DMS79 treated with DMSO at 0.1 percent for 48 hours (cell line): ENCODE results near the gene HAUS7.
"Not testable (repeated sequence)": the region's sequence is repeated elsewhere in the genome, so short reads cannot be mapped to it uniquely, and the experiment has no call there.

Source experiments
- DNase-seq: peaks from one replicate; lab custom pipeline; 2025; lab: John Stamatoyannopoulos, UW

The HAUS7 gene

GRCh38 chrX:153409414-153410101 lies 60.8 kb downstream of the HAUS7 start:
- no peak for DNase-seq

GRCh38 chrX:153408871-153409351 lies 61.5 kb downstream of the HAUS7 start:
- DNase-seq: no peak

- DNase-seq: no peak
Observed at GRCh38 chrX:153408221-153408721, 62.1 kb downstream of the HAUS7 start.

GRCh38 chrX:153407736-153408135 lies 62.6 kb downstream of the HAUS7 start:
- DNase-seq: no peak

- DNase-seq: no peak
Observed at GRCh38 chrX:153406903-153407302, 63.5 kb downstream of the HAUS7 start.

- DNase-seq: no peak
Observed at GRCh38 chrX:153406011-153406410, 64.4 kb downstream of the HAUS7 start.

- no peak for DNase-seq
Observed at GRCh38 chrX:153405426-153405825, 65.0 kb downstream of the HAUS7 start.

GRCh38 chrX:153404333-153404732 lies 66.0 kb downstream of the HAUS7 start:
- DNase-seq: not testable (repeated sequence)

- DNase-seq: no peak
Observed at GRCh38 chrX:153401133-153401764, 69.1 kb downstream of the HAUS7 start, which contains the start of gene PNMA6E. Gene PNMA6E (minus strand): TSS chrX:153401350. CDS start chrX:153398849, 2,501 bp downstream.

- no peak for DNase-seq
Observed at GRCh38 chrX:153400146-153401132, 69.9 kb downstream of the HAUS7 start.

GRCh38 chrX:153398275-153398960 lies 72.0 kb downstream of the HAUS7 start:
- no peak for DNase-seq
